GM12892 (cell line): ENCODE data around the gene C1orf35.

ENCODE experiments used
- DNase-seq: peaks from one replicate; pipeline ENCODE4 v3.0.0; 2011; ENCODE audit not compliant: insufficient read length
- FAIRE-seq: peaks from 2 replicates; lab custom pipeline; 2011; peaks lifted over from hg19 to GRCh38; lab: Jason Lieb, UNC
- POLR2A ChIP-seq: IDR thresholded peaks from 2 replicates; pipeline ENCODE4 v1.6.1; 2011; ENCODE audit warnings: low read depth, low read length, control low read depth
- POLR2AphosphoS5 ChIP-seq: IDR thresholded peaks from 2 replicates; pipeline ENCODE4 v1.6.1; 2011; ENCODE audit warnings: low read depth, low read length, control low read depth
- TAF1 ChIP-seq: IDR thresholded peaks from 2 replicates; pipeline ENCODE4 v1.6.1; 2011; ENCODE audit warnings: low read depth, mild to moderate bottlenecking, control low read depth, low read length, borderline replicate concordance

The C1orf35 gene

DNA sequence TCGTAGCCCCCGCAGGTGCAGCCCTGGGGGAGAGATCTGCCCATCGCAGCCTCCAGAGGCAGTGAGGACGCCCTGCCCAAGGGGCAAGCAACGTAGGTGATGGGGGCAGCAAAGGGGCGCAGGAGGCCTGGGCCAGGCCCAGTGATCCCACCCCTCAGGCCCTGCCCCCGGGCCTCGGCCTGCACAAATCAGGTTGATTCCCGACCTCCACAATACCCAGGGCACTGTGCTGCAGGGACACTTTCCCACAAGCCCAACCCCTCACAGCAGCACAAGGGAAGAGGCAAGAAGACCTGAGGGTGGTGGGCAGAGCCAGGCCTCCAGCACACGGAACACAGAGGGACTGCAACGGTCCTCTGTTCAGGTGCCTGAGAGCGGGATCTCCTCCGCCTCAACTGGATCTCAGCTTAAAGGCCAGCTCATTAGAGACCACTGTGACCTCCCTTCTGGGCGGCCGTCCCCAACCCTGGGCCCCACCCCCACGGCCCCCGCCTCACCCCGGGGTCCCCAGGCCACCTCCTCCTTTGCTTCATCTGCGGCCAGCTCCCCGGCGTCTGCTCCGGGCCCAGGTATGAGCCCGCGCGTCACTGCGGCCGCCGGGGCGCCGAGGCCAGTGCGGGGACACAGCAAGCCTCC is 21.4 kb downstream of the C1orf35 start:
- DNase-seq (peak; percentile 44), FAIRE-seq (no peak)
- no peak for TF ChIP-seq POLR2A
- no peak for TF ChIP-seq TAF1
- TF ChIP-seq POLR2AphosphoS5, result no peak

GRCh38 chr1:228081144-228081543 is 22.0 kb downstream of the C1orf35 start:
- TF ChIP-seq POLR2AphosphoS5, result no peak
- TF ChIP-seq POLR2A, result no peak
- no peak for TF ChIP-seq TAF1
- DNase-seq (no peak), FAIRE-seq (no peak)

DNA sequence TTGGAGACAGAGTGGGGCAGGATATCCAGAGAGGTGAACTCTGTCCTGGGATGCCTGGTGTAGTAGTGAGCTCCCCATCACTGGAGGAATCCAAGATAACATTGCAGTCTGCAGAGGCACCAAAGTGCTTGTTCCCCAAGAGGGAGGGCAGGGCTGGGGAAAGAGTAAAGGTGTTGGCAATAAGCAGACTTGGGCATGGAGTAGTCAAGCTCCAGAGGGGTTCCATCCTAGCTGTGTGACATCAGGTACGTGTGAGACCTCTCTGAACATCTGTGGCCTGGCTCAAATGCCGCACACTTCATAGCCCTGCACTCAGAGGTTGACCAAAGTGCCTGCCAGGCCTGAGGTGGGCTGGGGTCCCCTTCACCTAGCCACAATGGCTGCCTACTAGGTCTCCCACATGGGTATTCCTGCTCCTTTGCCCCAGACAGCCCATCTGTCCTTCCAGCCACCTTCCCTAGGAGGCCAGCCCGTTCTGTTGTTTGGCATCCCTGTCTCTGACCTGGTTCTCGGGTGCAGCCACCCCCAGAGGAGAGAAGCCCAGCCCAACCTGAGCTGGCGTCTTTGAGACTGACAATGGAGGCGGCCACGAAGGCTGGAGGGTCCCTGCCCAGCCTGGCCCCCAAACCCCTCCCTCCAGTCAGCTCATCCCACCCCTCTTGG is 23.4 kb downstream of the C1orf35 start:
- TF ChIP-seq POLR2A, result no peak
- no peak for TF ChIP-seq POLR2AphosphoS5
- TF ChIP-seq TAF1, result no peak
- DNase-seq (no peak), FAIRE-seq (no peak)

DNA sequence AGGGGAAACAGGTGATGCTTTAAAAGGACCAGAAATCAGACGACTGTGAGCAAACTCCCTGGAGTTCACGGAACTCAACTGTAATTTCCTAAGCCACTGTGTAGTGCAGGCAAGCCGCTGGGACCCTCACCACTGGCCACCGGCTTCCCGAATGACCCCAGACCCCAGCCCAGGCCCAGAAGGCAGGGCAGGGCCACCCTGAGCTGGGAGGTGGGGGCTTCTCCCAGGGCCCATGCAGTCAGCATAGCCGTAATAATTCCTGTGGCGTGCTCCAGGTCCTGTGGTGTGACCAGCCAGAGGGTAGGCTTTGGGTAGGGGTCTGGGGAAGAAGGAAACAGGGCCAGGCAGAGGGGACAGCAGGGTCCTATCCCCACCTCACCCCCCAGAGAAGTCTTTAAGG is 24.1 kb downstream of the C1orf35 start:
- DNase-seq (no peak), FAIRE-seq (no peak)
- TF ChIP-seq POLR2AphosphoS5, result no peak
- no peak for TF ChIP-seq TAF1
- no peak for TF ChIP-seq POLR2A

GRCh38 chr1:228077565-228078330 is 25.4 kb downstream of the C1orf35 start:
- TF ChIP-seq POLR2AphosphoS5, result no peak
- no peak for TF ChIP-seq POLR2A
- no peak for TF ChIP-seq TAF1
- FAIRE-seq, result no peak
- DNase-seq, result no peak

- TF ChIP-seq POLR2AphosphoS5 (no peak), POLR2A (no peak), TAF1 (no peak)
- FAIRE-seq (no peak), DNase-seq (no peak)
Measured at GRCh38 chr1:228076796-228077430, 26.2 kb downstream of the C1orf35 start.

- DNase-seq (no peak), FAIRE-seq (no peak)
- TF ChIP-seq POLR2AphosphoS5 (no peak), POLR2A (no peak), TAF1 (no peak)
Measured at GRCh38 chr1:228075801-228076271, 27.3 kb downstream of the C1orf35 start.

- TF ChIP-seq POLR2AphosphoS5, result no peak
- no peak for TF ChIP-seq POLR2A
- no peak for TF ChIP-seq TAF1
- DNase-seq (no peak), FAIRE-seq (no peak)
Measured at GRCh38 chr1:228074954-228075730, 28.0 kb downstream of the C1orf35 start.

DNA sequence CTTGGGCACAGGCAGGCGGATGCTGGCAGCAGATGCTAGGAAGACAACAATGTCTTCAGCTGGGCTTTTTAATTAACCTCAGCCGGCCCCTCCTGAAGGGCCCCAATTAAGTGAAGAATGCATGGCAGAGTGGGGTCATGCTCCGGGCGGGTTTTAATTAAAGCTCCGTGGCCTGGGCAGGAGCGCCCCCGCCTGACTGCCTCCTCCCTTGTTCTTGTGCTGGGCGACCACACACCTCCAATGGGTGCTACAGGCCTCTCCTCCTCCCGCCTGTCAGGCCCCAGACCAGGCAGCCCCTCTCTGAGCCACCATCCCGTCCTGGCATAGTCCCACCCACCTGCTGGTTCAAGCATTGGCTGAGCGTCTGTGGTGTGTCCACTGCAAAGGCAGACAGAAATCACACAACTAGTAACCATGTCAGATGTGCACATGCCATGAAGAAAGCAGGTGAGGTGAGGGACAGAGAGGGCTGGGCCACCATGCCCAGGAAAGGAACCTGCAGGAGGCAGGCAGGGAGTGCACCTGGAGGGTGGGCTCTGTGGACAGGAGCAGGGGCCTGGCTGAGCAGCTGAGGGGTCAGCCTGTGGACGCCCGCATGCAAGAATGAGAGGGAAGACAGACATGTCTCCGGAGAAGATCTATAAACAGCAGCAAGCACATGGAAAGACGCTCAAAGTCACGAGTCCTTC is 29.1 kb downstream of the C1orf35 start:
- no peak for DNase-seq
- TF ChIP-seq TAF1, result no peak
- TF ChIP-seq POLR2AphosphoS5, result no peak
- no peak for TF ChIP-seq POLR2A
- no peak for FAIRE-seq
